HG03039 (cell line): ENCODE results near the gene UBC.
"Not testable (repeated sequence)": the region's sequence is repeated elsewhere in the genome, so short reads cannot be mapped to it uniquely, and the experiment has no call there.

Source experiments
- ATAC-seq: cut with Tn5 transposase; IDR thresholded peaks from one replicate; pipeline ENCODE4 v1.9.1; 2021; ENCODE audit warnings: mild to moderate bottlenecking, moderate library complexity; ENCODE audit not compliant: unreplicated experiment

UBC gene

DNA sequence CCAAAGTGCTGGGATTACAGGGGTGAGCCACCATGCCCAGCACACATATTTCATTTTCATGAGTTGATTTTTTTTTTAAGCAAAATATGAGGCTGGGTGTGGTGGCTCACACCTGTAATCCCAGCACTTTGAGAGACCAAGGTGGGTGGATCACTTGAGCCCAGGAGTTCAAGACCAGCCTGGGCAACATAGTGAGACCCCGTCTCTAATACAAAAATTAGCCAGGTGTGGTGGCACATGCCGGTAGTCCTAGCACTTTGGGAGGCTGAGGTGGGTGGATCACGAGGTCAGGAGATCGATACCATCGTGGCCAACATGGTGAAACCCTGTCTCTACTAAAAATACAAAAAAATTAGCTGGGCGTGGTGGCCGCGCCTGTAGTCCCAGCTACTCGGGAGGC, 17.1 kb upstream of the UBC start:
- not testable (repeated sequence) for ATAC-seq

- no peak for ATAC-seq
These were observed 16.1 kb upstream of the UBC start for GRCh38 chr12:124930586-124930985.

DNA sequence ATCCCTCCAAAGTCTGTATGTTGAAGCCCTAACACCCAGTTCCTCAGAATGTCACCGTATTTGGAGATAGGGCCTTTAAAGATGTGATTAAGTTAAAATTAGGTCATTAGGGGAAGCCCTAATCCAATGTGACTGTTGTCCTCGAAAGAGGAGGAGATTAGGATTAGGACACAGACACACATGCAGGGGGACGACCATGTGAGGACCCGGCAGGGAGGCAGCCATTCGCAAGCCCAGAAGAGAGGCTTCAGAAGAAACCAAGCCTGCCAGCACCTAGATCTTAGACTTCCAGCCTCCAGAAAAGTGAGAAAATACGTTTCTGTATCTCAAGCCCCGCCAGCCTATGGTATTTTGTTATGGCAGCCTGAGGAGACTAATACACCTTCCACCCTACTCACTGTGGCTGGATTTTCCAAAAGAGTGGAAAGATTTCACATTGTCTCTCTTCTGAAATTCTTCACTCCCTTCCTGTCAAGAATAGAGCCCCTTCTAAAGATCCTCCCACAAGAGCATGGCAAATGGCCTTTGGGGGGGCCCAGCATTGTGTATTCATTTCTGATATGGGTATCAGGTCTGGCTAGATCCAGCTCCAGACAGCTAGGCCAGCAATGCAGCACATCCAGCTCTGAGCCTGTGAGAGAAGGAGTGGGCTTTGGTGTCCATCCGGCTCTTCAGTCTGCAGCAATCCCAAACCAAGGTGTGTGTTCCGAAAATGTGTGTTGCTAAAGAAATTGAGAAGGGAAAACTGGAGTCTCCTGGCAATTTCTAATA, 15.4 kb upstream of the UBC start:
- no peak for ATAC-seq

- ATAC-seq, result no peak
These were observed 14.6 kb upstream of the UBC start for GRCh38 chr12:124928912-124929530.

DNA sequence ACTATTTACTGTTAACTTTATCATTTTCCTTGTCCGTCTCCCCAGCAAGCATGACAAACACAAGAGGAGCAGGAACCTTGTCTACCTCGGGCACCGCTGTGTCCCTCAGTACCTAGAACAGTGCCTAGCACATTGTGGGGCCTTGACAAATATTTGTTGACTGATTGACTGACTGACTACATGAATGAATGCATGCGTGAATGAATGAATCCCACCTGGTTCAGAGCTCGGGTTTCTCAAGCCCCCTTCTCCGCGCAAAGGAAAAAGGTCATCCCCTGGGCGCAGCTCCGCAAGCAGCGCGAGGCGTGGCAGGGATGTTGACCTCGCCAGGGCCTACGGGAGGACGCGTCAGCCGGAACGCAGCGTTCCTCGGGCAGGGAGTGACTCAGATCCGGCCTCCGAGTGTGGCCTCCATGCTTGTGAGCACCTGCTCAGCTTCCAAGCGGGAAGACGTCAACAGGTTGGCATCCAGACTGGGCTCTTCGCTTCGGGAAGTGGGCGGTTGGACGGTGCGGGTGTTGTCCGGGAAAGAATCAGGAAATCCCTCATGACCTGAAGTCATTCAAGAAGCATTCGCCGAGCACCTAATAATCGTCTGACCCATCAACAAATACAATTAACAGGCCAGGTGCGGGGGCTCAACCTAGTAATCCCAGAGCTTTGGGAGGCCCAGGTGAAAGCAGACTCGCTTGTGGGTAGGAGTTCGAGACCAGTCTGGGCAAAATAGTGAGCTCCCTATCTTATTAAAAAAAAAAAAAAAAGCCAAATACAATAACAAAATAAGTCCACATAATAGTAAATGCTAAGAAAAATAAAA, 13.9 kb upstream of the UBC start:
- peak; percentile 36 for ATAC-seq

DNA sequence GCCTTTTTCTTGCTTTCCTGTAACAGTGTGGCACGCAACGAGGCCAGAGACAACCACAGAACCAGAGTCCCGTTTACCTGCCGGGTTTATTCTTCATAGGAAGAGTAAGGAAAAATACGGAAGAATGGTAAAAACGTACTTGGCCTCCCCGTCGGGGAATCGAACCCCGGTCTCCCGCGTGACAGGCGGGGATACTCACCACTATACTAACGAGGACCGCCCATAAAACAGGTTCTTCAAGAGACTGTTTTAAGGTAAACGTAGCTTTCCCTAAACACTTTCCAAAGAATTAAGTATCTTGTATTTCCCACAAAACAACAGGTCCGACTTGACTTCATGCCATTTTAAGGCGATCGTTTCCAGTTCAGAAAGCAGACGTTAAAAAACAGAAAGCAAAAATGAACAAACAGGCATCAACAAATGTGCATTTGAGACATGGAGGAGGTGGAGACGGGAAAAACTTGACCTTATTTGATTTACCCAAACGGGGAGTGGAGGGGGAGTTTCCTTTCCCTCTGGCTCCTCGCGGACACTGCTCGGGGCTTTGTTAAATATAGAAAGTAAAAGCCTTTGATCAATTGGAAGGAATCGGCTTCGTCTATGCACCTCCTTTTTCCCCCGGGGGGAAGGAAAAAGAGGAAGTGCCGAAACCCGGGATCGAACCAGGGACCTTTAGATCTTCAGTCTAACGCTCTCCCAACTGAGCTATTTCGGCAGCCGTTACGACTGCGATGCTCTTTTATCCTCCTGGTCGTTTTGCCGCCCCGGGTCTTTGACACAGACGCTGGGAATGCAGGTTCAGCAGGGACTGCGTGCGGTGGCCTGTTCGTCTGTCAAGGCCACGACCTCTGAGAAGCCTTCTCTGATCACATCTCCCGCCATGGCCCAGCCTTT, 13.0 kb upstream of the UBC start:
- ATAC-seq, result peak; percentile 74

GRCh38 chr12:124925782-124926181, 11.3 kb upstream of the UBC start:
- ATAC-seq, result not testable (repeated sequence)

DNA sequence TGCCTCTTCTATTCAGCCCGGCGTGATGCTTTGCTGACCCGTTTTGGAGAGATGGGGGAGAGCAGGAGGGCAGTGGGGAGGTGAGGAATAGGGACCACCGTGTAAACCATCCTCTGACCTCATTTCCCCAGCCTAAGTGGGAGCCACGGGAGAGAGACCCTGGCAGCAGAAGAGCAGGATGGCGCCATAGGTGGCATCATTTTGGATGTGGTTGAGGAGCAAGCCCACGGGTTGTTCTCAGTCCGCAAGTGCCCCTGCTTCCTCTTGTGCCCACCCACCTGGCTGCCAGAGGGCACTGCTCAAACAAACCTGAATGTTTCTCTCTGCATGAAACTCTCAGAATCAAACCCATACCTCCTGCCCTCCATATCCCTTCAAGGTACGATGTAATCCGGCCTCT, 10.7 kb upstream of the UBC start:
- no peak for ATAC-seq

DNA sequence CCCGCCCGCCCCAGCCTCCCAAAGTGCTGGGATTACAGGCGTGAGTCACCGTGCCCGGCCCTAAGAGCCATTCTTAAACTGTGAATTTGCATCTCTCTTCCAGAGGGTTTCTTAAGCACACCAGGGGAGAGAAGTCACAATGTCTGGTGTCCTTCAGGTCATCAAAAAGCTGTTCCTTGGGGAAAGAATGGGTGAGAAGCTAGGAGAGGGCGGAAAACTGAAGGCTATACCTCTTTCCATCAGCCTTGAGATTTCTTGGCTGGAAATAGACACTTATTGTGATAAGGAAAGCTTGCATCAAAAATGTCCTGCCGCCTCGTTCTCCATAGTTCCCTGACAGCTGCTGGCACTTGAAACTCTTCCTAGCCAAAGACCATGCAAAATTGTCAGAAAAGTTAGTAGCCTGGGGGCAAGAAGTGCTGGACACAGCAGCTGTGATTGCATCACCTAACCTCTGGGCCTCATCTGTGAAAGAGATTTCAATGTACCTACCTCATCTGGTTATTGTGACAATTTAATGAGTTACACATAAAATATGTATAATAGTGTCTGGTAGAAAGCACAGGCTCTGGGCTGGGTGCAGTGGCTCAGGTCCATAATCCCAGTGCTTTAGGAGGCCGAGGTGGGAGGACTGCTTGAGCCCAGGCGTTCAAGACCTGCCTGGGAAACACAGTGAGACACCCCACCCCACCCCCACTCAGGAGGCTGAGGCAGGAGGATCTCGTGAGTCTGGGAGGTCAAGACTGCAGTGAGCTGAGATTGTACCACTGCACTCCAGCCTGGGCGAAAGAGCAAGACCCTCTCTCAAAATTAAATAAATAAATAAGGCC, 9.7 kb upstream of the UBC start:
- ATAC-seq, result no peak

- ATAC-seq, result peak; percentile 40
These were observed 7.0 kb upstream of the UBC start for GRCh38 chr12:124921200-124922031.

DNA sequence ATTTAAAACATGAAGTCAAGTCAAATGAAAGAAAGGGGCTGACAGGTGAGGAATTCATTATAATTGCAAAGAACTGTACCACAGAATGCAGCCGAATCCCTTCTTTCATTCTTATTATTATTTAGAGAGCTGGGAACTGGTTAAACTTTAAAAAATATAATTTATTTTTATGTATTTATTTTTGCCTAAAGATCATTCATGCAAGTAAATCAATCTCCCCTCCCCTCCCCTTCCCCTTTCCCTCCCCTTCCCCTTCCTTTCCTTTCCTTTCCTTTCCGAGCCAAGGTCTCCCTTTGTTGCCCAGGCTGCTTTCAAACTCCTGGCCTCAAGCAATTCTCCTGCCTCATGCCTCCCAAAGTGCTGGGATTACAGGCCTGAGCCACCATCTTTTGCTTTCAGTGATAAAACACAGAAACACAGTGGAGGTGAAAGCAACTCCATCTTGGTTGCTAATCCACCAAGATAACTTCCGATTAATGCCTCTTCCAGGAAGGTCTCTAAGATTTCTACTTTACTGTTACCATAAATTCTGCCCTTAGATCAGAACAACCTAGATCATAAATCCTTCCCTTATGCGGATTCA, 6.0 kb upstream of the UBC start:
- no peak for ATAC-seq

- ATAC-seq, result no peak
These were observed 5.3 kb upstream of the UBC start for GRCh38 chr12:124919521-124920352.

DNA sequence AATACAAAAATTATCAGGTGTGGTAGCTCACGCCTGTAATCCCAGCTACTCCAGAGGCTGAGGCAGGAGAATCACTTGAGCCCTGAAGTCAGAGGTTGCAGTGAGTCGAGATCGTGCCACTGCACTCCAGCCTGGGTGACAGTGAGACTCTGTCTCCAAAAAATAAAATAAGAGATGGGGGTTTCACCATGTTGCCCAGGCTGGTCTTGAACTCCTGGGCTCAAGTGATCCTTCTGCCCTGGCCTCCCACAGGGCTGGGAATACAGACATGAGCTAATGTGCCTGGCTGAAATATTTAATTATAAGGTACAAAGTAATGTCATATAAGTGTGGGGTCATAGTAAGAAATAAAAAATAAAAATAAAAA, 4.2 kb upstream of the UBC start:
- ATAC-seq, result not testable (repeated sequence)

DNA sequence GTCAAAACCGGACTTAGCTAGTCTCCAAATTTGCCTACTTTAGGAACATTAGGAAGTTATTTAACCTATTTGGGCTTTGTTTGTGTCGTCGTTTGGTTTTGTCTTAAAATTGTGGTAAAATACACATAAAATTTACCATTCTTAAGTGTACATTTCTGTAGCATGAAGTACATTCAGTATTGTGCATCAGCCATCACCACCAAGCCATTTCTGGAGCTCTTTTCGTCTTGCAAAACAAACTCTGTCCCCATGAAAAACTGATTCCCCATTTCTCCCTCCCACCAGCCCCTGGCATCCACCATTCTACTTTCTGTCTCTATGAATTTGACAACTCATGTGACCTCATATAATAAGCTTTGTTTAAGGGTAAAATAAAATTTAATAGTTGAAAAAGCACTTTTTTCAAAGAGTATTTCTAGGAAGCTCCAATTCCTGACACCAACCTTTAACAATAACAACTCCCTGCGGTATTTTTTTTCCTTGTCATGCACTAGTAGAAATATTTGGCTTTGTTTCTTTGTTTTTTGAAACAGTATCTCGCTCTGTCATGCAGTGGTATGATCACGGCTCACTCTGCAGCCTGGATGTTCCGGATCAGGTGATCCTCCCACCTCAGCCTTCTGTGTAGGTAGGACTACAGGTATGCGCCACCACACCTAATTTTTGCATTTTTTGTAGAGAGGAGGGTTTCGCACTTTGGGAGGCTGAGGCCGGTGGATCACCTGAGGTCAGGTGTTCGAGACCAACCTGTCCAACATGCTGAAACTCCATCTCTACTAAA, 3.6 kb upstream of the UBC start:
- ATAC-seq, result no peak

DNA sequence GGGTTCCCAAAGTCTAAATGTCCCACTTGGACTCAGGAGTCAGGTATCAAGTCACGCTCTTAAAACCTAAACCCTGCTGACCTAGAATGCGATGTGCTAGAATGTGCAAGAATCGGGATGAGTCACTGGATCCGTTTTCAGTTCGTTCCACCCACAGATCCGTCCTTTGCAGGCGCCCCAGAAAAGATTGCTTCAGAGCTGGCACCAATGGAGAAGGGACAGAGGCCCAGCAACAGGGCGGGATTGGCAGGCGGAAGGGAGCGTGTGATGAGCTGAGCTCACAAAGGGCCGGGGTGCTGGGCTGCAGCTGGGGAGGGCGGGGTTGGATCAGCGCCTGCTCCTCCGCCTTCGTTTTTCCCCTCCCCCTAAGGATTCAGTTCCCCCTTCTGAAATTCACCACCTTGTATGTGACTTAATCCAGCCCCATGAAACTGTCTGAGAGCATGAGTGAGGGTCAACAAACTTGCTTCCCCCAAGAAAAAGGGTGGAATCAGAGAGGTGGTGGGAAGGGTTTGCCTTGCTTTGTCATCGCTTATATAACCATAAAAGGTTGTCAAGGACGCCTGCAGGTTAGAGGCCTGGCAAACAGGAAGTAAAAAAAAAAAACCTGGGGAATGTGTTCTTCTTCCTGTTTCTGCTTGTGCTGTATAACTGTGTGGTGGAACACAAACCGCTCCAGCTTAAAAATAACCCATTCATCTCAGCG, 2.8 kb upstream of the UBC start:
- ATAC-seq, result peak; percentile 43

- no peak for ATAC-seq
These were observed 2.1 kb upstream of the UBC start for GRCh38 chr12:124916374-124917134.
